Hematopoietic multipotent progenitor cell treated with erythropoietin and hydrocortisone succinate and interleukin-3 and kit ligand, for 6 days (in vitro differentiated cells): ENCODE results near the gene PPP2R5B.

ENCODE experiments used
- DNase-seq: peaks from one replicate; pipeline ENCODE4 v3.0.0-alpha.2; 2015

PPP2R5B gene

GRCh38 chr11:64890522-64890939 is 34.0 kb upstream of the PPP2R5B start:
- DNase-seq: no peak

GRCh38 chr11:64891215-64891848 is 33.2 kb upstream of the PPP2R5B start:
- no peak for DNase-seq

GRCh38 chr11:64891880-64892279 is 32.6 kb upstream of the PPP2R5B start:
- no peak for DNase-seq

- no peak for DNase-seq
Measured at GRCh38 chr11:64892411-64892831, 32.1 kb upstream of the PPP2R5B start.

GRCh38 chr11:64892838-64893193 is 31.7 kb upstream of the PPP2R5B start:
- no peak for DNase-seq

GRCh38 chr11:64893194-64894069 is 31.1 kb upstream of the PPP2R5B start:
- peak; percentile 36 for DNase-seq

- DNase-seq: peak; percentile 96
Measured at GRCh38 chr11:64894070-64894811, 30.2 kb upstream of the PPP2R5B start.

GRCh38 chr11:64894812-64895452 is 29.6 kb upstream of the PPP2R5B start:
- no peak for DNase-seq

- DNase-seq: no peak
Measured at GRCh38 chr11:64896448-64897022, 28.0 kb upstream of the PPP2R5B start.

GRCh38 chr11:64897381-64898075 is 27.0 kb upstream of the PPP2R5B start:
- no peak for DNase-seq

- DNase-seq: no peak
Measured at GRCh38 chr11:64898076-64898445, 26.4 kb upstream of the PPP2R5B start.

GRCh38 chr11:64898541-64898940 is 25.9 kb upstream of the PPP2R5B start:
- no peak for DNase-seq

- DNase-seq: no peak
Measured at GRCh38 chr11:64900263-64900678, 24.2 kb upstream of the PPP2R5B start.

- no peak for DNase-seq
Measured at GRCh38 chr11:64900774-64901173, 23.7 kb upstream of the PPP2R5B start.

GRCh38 chr11:64902102-64902900 is 22.2 kb upstream of the PPP2R5B start:
- DNase-seq: no peak

GRCh38 chr11:64903291-64903833 is 21.1 kb upstream of the PPP2R5B start:
- no peak for DNase-seq

- no peak for DNase-seq
Measured at GRCh38 chr11:64905516-64906313, 18.8 kb upstream of the PPP2R5B start.

- no peak for DNase-seq
Measured at GRCh38 chr11:64906314-64906635, 18.2 kb upstream of the PPP2R5B start.

GRCh38 chr11:64908766-64909165 is 15.7 kb upstream of the PPP2R5B start:
- DNase-seq: no peak

GRCh38 chr11:64909653-64910343 is 14.7 kb upstream of the PPP2R5B start:
- DNase-seq: no peak
